Upper lobe of left lung (tissue), 4 donors: ENCODE results near the gene NDST3.

ENCODE experiments used
- POLR2AphosphoS5 ChIP-seq, 2 donors: sonication (generic); formaldehyde crosslinking; IDR thresholded peaks; one replicate each; pipeline ENCODE4 v1.5.1; 2017; ENCODE audit warnings: antibody characterized with exemption in 2 of 2
- TF ChIP-seq, protein P1 (sequence below), 6 experiments: fragments of 450-650 bp in 4 of 6; fragments of 200-600 bp in 2 of 6; sonication (generic) in 2 of 6; IDR thresholded peaks; one replicate each; pipeline ENCODE4 v1.5.1; 2016 to 2019; ENCODE audit warnings: antibody characterized with exemption in 6 of 6

DNA sequence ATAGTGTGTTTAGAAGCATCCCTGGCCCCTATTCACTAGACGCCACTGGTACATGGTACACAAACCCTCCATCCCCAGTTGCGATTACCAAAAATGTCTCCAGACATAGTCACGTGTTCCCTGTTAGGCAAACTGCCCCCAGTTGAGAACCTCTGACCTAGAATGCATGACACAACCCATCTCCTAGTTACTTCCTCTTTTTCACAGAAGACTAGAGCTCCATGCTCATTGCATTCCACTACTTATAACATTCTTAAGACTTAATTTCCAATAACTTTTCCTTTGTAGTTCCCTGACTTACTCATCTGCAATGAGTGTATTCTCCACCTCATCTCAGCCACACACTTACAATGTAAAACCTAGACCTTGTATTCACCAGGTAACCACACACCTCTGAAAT, 249.9 kb downstream of the NDST3 start:
- TF ChIP-seq, protein P1, sequence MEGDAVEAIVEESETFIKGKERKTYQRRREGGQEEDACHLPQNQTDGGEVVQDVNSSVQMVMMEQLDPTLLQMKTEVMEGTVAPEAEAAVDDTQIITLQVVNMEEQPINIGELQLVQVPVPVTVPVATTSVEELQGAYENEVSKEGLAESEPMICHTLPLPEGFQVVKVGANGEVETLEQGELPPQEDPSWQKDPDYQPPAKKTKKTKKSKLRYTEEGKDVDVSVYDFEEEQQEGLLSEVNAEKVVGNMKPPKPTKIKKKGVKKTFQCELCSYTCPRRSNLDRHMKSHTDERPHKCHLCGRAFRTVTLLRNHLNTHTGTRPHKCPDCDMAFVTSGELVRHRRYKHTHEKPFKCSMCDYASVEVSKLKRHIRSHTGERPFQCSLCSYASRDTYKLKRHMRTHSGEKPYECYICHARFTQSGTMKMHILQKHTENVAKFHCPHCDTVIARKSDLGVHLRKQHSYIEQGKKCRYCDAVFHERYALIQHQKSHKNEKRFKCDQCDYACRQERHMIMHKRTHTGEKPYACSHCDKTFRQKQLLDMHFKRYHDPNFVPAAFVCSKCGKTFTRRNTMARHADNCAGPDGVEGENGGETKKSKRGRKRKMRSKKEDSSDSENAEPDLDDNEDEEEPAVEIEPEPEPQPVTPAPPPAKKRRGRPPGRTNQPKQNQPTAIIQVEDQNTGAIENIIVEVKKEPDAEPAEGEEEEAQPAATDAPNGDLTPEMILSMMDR (IDR thresholded peaks at IDR 0.05): no peak
- TF ChIP-seq POLR2AphosphoS5 (IDR thresholded peaks at IDR 0.05): no peak
